Measurements from ENCODE around the gene ZNF609.

ZNF609 gene

DNA sequence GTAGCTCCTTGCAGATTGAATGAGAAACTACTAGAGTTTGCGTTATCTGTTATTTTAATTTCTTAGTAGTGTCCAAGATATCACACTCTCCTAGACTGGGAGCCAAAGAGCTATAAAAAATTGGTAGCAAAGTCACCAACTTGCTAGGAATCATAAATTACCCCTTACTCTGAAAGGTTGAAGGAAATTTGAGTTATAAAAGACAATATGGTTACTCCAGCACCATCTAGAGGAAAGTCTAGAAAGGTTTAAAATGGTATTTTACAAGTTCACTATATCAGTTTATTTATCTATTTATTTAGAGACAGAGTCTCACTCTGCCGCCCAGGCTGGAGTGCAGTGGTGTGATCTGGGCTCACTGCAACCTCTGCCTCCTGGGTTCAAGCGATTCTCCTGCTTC is 193.4 kb downstream of the ZNF609 start:
- no peak for DNase-seq (ENCODE audit: low read depth, low spot score)

DNA sequence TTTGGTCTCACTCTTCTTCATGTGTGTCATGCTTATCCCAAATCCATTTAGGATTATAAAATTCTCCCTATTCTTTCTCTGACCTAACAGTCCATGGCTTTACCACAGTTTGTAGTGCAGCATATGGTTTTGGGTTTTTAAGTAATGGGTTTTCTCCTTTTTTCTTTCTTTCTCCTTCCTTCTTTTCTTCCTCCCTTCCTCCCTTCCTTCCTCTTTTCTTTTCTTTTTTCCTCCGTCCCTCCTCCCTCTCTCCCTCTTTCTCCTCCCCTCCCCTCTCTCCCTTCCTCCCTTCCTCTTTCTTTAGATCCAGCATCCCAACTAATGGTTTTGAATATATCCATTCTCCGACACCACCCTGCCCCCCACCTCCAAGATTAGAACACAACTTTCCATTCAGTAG is 196.1 kb downstream of the ZNF609 start:
- no peak for DNase-seq (ENCODE audit: low read depth, low spot score)

DNA sequence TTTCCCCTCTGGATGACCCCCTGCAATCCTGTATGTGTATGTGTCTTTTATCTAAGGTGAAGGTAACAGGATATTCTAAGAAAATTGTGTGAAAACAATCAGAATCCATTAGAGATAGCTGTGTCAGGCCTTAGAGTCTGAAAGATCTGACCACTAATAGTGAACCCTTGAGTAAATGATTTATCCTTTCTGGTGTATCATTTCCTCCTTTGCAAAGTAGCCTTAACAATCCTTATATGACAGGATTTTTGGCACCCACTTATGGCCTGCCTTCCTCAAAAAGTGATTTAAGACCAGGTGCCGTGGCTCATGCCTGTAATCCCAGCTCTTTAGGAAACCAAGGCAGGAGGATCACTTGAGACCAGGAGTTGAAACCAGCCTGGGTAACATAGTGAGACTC is 204.8 kb downstream of the ZNF609 start:
- no peak for DNase-seq (ENCODE audit: low read depth, low spot score)

DNA sequence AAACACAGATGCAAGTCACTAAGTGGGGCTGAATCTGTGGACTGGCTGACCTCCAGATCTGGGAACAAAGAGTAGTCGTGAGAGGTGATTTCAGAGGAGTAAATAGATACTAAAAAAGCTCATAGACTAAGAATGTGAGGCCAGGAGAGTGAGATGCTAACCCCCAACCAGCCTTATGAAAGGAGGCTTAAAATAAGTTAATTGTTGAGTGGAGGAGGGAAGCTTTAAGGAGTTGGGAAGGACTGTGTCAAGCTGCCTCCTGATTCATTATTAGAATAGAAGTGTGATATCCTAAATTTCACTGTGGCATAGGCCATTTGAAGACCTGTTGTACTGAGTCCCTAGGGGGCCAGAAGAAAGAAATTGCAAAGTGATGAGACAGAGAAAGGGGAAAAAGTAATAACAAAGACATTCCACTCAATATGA is 207.4 kb downstream of the ZNF609 start:
- no peak for DNase-seq (ENCODE audit: low read depth, low spot score)

DNA sequence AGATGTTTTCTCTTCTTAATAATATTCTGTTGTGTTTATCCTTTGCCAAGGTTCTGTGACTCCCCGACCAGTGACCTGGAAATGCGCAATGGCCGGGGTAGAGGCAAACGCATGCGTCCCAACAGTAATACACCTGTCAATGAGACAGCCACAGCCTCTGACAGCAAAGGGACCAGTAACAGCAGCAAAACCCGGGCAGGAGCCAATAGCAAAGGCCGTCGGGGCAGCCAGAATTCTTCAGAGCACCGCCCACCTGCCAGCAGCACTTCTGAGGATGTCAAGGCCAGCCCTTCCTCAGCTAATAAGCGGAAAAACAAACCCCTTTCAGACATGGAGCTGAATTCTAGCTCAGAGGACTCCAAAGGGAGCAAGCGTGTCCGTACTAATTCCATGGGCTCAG is 213.5 kb downstream of the ZNF609 start:
- DNase-seq (ENCODE audit: low read depth, low spot score), result no peak

DNA sequence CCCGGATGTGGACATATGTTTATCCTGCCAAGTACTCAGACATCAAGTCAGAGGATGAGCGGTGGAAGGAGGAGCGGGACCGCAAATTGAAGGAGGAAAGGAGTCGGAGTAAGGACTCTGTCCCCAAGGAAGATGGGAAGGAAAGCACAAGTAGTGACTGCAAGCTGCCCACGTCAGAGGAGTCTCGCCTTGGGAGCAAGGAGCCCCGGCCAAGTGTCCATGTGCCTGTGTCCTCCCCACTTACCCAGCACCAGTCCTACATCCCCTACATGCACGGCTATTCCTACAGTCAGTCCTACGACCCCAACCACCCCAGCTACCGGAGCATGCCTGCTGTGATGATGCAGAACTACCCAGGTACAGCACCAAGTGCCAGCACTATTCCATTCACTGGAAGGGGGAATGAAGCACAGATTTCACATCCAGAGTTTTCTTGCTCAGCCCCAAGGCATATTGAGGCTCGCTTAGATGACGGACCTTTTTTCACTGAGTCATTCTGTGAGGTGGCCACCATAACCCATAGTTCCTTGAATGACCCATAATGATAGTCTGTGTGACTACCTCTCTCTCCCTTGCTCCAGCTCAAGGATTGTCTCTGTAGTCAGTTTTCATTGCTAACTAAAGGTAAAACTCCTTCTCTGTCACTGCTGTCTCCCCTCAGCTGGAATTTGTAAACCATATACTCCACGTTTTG is 217.9 kb downstream of the ZNF609 start:
- DNase-seq (ENCODE audit: low read depth, low spot score), result no peak

DNA sequence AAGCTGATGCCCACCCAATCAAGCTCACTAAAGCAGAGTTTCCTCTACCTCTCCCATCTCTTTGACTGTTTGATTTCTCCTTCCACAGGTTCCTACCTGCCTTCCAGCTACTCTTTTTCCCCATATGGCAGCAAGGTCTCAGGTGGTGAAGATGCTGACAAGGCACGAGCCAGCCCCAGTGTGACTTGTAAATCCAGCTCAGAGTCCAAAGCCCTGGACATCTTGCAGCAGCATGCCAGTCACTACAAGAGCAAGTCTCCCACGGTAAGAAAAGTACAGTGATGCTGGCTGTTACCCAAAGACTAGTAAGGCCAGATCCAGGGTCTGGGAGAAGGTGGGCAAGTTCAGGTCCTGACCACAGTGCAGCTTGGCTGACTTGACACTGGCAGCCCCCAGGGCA is 219.7 kb downstream of the ZNF609 start:
- DNase-seq (ENCODE audit: low read depth, low spot score), result no peak

DNA sequence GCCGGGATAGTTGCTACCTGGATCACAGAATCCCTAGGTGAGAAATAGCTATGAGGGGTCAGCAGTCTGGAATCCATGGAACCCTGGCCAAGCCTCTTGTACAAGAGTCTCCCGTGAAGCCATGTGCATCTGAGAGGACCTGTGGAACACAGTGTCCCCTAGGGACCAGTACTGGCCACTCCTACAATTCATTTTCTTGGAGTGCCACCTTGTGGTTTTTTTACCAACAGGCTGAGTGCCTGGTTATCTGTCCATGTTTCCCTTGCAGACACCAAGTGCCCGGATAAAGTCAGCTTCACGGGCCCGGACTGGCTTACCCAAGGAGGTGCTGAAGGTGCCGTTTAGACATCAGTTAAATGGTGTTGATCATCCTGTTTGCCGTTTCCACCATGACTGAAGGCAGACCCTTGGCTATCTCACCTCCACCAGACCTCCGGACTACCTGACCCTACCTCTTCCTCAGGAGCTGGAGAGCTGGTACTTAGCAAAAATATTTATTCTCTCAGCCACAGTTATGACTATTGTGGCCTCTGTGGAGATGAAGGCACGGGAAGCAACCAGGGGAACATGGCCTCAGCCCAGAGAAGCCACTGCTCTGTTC is 221.1 kb downstream of the ZNF609 start:
- DNase-seq (ENCODE audit: low read depth, low spot score), result peak; percentile 79

DNA sequence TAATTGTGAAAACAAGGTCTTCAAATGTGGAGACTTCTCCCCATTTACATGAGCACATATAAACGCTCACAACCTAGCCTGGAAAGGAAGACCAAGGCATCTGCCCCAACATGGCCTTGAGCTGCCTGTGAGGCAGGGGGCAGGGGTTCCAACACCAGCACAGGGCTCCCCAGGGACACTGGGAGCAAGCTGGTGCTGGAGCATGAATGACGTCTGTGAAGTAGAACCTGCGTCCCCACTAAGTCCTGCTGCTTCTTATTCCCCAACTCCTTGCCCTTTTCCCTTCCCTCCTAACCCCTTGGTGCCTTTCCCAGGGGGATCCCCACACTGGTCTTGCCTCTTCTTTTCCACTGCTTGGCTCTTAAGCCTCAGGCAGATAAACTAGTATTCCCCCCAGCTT is 221.9 kb downstream of the ZNF609 start:
- no peak for DNase-seq (ENCODE audit: low read depth, low spot score)

DNA sequence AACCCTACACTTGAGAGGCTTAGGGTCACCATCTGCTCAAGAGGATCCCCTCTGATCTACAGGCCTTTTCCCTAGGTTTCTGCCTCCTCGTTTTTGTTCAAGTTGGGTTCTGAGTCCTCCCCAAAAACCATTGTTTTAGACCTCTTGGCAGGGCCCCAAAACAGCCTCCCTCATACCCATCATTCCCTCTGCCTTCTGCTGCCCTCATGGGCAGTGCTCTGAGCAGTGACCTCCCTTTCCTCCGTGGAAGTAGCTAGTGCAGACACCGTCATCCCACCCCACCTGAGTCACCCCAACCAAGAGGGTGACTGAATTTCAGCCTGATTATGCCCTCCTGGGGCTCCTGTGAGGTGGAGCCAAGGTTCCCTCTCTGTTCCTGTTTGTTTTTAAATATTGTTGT is 223.0 kb downstream of the ZNF609 start:
- DNase-seq (ENCODE audit: low read depth, low spot score), result no peak

DNA sequence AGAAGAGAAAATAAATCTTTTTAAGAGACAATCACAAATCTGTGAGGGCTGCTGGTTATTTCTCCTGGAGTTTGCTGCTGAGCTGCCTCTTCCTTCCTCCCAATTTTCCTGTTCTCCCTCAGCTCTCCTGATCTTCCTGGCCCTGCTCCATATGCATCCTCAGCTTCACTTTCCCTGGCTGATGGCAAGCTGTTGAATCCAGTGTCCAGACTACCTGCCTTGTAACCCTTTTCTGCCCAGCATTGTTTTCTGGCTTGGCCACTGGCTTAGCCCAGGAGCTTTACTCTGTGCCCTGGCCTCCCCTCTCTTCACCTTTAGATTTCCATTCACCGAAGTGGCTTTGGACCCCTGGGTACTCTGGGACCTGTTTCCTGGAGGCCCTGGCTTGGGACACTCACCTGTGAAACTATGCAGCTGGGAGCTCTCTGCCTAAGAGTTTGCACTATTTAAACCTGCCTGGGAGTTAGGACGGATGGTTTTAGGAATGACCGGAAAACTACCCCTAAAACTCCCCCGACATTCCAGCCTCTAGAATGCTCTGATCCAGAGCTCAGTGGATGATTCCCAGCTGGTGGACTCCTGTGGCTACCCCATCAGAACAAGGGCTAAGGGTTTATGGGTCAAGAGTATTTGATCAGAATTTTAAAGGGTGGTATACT is 225.0 kb downstream of the ZNF609 start:
- DNase-seq (ENCODE audit: low read depth, low spot score), result no peak

DNA sequence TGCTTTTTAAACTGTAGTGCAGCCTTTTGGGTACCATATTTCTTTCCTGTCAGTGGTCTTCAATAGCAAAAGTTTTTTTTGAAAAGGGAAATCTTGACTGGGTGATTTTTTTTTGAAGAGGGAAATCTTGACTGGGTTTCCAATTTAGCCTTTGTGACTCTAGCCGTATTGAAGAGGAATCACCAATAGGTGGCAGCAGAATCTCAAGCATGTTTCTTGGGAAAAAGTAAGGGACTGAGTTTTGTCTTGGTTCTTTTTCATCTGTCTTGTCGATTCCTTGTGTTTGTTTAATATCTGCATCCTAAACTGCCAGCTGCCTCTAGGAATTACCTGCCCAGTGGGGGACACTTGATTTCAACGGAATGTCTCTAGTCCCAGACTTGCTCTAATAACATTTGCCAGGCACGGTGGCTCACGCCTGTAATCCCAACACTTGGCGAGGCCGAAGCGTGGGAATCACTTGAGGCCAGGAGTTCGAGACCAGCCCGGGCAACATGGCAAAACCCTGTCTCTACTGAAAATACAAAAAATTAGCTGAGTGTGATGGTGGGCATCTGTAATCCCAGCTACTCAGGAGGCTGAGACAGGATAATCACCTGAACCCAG is 225.9 kb downstream of the ZNF609 start:
- DNase-seq (ENCODE audit: low read depth, low spot score), result peak; percentile 41

DNA sequence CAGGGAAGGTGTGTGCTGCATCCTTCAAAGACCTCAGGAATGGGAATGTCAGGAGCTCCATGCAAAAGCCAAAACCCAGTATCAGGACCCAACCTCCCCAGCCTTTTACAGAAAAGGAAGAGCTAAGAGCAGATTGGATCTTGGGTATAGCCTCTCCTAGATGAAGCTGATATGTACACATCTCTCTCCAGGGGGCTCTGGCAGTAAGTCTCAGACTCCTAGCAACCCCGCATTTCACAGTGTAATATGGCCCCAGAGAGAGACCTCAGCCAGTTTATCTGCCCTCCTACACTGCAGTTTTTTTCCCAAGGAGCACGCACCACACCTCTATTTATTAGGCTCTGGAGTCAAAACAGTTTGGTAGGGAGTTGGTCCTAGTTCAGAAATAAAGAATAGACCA is 226.8 kb downstream of the ZNF609 start:
- DNase-seq (ENCODE audit: low read depth, low spot score), result no peak

DNA sequence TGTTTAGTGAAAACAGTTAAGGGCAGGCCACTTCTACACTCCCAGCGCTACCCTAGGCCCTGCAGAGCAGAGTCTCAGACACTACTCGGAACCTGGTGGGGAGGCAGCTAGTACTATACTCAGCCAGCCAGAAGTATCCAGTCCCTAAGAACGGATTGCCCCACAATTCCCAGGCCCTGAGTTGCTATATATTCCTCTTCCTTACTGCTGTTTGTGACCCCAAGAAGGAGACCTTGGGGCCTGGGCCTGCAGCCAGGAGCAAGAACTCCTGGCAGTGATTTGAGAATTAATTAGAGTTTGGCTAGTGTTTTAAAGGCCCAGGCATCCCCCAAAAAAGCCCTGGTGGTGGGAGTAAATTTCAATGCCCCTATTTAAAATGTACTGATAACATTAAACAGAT is 227.3 kb downstream of the ZNF609 start:
- DNase-seq (ENCODE audit: low read depth, low spot score), result no peak

DNA sequence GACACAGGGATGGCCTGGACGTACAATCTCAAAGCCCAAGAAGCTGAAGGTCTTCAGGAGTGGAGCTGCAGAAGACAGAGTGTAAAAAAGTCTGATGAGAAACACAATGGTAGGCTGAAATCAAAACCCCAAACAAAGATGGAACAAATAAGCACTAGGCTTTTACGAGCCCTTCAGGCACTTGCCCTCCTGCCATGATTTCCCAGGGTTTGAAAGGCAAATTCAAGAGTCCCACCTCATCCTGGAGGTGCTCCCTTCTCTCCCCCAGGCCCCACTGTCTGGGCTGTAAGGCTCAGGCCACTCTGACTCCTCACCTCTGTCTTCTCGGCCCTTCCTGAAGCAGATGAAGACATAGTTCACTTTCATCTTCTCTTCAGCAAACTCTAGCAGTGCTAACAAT is 228.4 kb downstream of the ZNF609 start:
- DNase-seq (ENCODE audit: low read depth, low spot score), result no peak

DNA sequence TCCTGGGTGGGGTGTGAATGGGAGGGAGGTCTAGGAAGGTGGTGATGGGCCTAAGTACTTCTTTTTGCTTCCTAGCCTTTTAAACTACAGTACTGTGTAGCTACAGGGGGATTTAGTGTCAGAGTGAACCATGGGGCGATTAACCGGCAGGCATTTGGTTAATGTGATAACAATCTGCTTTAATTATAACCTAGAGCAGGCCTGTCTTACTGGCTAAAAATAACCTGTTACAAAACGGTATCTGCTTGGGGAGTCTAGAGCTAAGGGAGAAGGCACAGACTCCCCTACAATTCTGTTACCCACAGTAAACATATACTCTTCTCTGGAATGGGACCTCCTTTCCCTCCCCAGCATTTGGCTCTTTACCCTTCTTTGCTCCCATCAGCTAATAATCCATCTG is 229.6 kb downstream of the ZNF609 start:
- DNase-seq (ENCODE audit: low read depth, low spot score), result no peak

DNA sequence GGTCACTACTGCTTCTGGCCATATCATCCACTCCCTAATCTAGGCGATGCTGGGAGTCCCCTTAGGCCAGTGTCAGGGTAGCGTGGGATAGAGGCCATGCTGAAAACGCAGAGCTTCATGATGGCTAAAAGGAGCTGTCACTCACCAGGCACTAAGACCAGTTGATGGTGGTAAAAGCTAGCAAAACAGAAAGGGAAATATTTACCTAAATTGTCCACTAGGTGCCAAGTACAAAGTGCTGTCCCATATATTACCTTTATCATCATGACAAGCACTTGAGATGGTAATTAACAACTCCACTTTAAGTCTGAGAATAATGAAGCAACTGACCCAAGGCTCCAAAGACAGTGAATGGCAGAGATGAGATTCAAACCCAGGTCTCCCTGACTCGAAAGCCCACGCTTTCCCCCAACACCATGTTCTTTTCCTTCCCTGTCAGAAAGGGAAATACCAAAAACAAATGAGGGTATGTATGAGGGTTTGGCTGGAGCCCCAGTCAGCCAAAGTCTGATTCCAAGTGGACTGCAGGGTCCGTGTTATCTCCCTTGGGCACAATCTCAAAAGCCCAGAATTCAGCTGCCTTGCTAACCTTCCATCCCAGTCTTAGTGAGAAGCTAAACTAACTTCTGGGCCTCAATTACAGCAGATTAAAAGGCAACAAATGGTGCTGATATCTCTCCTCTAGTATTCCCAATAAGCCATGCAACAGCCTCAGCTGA is 230.4 kb downstream of the ZNF609 start:
- DNase-seq (ENCODE audit: low read depth, low spot score), result no peak

DNA sequence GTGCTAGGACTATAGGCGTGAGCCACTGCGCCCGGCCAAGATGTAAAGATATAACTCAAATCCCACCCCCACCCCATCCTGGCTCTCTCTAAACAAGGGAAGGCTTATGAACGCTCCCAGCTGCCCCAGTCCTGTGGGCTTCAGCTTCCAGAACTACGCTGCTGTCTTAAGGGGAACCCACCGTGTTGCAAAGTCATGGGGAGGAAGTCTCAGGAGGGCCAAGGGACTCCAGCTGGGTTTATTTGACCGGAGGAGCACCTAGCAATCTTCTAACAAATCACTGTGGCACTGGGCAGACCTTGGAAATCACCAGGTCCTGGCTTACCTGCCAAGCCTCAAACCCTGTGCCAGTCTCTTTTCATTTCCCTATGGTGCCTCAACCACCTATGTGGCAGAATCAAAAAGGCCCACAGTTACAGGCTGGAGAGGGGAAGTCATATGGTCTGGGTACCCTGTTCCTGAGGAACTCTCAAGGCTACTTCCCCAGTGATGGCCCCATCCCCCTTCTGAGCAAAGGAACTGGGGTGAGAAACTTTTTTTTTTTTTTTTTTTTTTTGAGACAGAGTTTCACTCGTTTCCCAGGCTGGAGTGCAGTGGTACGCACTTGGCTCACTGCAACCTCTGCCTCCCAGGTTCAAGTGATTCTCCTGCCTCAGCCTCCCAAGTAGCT is 231.7 kb downstream of the ZNF609 start:
- no peak for DNase-seq (ENCODE audit: low read depth, low spot score)

DNA sequence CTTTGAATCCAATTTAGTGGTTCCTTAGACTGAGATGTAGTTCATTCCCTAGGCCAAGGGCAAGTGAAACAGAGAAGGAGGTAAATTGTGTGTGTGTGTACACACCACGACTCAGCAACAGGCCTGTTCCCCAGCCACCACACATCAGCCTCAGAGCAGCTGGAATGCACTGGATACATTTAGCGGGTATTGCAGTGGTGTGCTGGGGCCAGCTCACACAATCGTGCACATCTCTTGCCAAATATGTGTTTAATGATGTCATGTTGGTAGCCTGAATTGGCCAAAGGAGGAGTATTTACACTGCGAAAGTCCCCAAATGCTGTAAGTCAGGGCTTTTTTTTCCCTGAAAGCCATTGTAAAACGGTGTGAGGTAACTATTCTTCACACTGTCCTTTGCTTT is 232.8 kb downstream of the ZNF609 start:
- no peak for DNase-seq (ENCODE audit: low read depth, low spot score)

DNA sequence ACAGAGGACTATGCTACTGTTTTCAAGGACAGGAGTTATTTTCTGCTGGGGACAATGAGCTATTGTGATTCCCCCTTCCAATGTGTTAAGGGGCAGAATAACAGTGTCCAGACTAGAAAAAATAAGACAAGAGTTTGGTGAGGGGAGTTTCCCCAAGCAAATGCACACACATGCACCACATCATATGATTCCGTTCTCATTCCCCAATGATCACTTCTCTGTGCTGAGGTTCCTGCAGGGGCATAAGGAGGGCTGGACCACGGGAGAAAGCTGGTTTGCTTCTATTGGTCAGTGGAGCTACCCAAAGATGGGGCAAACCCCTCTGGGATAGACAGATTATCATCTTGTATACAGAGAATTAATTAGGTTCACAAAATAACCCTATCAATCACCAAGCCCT is 234.4 kb downstream of the ZNF609 start:
- DNase-seq (ENCODE audit: low read depth, low spot score), result no peak

DNA sequence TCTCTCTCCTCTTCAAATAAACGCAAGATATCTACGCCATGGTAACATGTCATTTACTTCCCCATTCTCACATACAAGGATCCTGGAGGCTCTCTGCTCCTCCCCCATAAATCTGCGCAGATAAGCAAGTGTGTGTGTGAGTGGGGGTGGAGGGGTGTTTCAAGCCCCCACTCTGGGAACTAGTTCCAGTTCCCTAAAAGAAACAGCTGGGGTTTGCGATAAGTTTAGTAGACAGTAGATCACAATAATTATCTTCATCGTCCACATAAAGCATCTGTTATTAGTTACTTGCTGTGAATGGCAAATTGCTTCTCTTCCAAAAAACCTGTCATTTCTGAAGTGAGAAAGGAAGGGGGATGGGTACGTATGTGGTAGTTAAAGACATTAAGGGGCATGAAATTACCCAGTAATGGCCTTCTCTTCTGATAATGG is 235.2 kb downstream of the ZNF609 start:
- DNase-seq (ENCODE audit: low read depth, low spot score), result no peak

DNA sequence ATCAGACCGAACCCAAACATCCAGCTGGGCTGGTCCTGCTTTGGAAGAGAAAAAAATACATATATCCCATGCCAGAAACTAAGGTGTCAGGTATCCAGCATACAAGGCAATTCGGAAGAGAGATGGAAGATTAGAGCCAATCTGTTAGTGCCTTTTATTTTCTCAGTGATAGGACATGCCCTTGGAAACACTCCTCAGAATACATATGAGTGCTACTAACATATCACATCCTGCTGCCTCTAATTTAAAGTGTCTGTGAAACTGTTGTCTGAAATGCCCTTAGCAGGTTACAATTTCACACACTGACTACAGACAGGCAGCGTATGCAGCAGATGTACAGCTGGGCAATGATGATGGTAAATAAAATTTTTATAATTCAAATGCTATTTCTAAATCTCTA is 236.1 kb downstream of the ZNF609 start:
- no peak for DNase-seq (ENCODE audit: low read depth, low spot score)
